Esophagus squamous epithelium (tissue), 4 donors: ENCODE data around the gene LRRC66.

Experiments
- CTCF ChIP-seq, 6 experiments: fragments of 450-650 bp in 4 of 6; fragments of 200-600 bp in 2 of 6; sonication (generic) in 2 of 6; IDR thresholded peaks; one replicate each; pipeline ENCODE4 v1.5.1; 2016 to 2019; ENCODE audit warnings: antibody characterized with exemption in 6 of 6, mild to moderate bottlenecking in 4 of 6, moderate library complexity in 4 of 6
- POLR2A ChIP-seq, 4 donors: fragments of 450-650 bp; IDR thresholded peaks; one replicate each; pipeline ENCODE4 v1.6.1; 2017; ENCODE audit warnings: antibody characterized with exemption in 4 of 4, mild to moderate bottlenecking in 4 of 4, moderate library complexity in 3 of 4

- no peak for TF ChIP-seq CTCF (IDR thresholded peaks at IDR 0.05)
- no peak for TF ChIP-seq POLR2A (IDR thresholded peaks at IDR 0.05)
Measured at GRCh38 chr4:52001616-52002015, 18.5 kb downstream of the LRRC66 start.
